ENCODE results near the gene GPR179.

Gene GPR179

DNA sequence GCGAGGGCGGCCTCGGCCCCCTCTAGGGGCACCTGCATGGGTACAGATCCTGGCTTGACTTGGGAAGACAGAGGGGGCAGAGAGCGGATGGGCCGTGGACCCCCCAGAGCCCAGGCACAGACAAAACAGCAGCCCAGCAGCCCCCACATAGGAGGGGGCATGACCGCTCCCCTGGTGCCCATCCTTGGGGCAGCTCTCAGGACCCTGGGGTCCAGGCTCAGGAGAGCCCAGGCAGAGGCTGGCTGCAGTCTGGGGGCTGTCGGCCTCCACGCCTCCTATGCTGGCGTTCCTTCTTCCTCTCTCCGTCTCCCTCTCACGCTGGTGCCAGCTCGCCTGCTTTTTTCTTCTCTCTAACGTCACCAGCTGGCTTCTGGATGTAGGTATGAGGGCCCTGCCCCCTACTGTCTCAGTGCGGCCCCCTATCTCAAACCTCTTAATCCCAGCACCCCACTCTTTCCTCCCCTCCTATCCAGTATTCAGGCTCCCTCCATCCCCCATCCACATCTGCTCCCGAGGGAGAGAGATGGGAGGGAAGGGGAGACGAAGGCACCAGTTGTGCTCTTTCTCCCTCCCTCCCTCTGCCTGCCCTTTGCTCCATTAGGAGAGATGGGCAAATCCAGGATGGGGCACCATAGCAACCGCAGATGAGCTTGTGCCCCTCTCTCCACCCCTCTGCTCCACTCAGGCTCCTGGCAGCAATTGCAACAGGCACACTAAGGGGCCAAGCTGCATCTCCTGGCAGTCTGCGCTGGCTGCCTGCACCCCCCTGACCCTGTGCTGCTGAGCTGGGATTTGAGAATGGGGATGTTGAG is at the start of gene GPR179:
Gene GPR179, minus strand, starts transcription at position 349 of the 812 bp plus-strand sequence. Its CDS starts 167 bp downstream, at position 182.
- TF ChIP-seq, protein P1, sequence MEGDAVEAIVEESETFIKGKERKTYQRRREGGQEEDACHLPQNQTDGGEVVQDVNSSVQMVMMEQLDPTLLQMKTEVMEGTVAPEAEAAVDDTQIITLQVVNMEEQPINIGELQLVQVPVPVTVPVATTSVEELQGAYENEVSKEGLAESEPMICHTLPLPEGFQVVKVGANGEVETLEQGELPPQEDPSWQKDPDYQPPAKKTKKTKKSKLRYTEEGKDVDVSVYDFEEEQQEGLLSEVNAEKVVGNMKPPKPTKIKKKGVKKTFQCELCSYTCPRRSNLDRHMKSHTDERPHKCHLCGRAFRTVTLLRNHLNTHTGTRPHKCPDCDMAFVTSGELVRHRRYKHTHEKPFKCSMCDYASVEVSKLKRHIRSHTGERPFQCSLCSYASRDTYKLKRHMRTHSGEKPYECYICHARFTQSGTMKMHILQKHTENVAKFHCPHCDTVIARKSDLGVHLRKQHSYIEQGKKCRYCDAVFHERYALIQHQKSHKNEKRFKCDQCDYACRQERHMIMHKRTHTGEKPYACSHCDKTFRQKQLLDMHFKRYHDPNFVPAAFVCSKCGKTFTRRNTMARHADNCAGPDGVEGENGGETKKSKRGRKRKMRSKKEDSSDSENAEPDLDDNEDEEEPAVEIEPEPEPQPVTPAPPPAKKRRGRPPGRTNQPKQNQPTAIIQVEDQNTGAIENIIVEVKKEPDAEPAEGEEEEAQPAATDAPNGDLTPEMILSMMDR (IDR thresholded peaks at IDR 0.05; ENCODE audit: insufficient read depth, low read depth, low read length, missing control alignments): no peak
- H3K4me3 ChIP-seq (ENCODE audit: low read depth, low read length): no peak within 1 kb of the TSS
- DNase-seq (ENCODE audit: low read depth): no peak

DNA sequence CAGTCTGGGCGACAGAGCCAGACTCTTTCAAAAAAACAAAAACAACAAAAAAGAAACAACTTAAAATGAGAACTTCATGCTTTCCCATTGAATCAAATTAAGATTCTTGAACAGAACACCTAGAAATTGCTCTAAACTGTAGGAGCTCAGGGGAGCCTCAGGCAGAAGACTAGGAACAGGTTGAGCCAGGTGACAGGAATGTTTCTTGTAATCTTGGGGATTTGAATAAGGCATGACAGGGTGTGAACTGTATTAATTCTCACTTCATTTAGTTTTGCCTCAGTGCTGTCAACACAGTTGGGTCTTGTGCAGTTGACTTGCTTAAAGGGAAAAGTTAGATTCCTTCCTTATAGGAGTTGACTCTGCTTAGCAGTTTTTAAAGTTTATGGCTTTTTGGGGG is 35.7 kb upstream of the GPR179 start:
- DNase-seq (ENCODE audit: low read depth): no peak
- no peak overlapping the region for H3K4me3 ChIP-seq (ENCODE audit: low read depth, low read length)
- TF ChIP-seq, protein P1 (IDR thresholded peaks at IDR 0.05; ENCODE audit: insufficient read depth, low read depth, low read length, missing control alignments): no peak

DNA sequence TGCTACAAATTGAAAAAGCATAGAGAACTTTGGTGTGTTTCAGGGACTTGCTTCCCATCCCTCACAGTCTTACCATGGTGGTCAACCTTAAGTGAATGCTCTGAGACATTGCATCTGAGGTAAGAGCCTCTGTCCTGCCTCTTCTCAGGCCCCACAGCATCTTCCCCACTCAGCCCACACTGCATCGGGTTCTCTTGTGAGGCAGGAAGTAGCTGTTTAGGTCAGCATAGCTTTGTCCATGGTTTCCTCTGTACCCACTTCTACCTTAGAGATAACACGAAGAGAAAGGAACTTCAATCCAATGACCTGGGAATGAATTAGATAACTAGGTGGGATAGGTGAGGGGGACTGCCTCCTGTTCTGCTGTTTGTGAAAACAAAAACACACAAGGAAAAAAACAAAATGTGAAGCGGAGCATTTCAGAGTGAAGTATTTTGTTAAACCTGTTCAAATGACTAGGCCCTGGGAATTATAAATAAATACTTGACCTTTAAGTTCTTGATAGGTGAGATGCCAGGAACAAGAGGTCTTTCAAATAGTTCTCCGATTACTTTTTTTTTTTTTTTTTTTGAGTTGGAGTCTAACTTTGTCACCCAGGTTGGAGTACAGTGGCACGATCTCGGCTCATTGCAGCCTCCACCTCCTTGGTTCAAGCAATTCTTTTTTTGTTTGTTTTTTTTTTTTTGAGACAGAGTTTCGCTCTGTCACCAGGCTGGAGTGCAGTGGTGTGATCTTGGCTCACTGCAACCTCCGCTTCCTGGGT is 25.5 kb upstream of the GPR179 start:
- TF ChIP-seq, protein P1 (IDR thresholded peaks at IDR 0.05; ENCODE audit: insufficient read depth, low read depth, low read length, missing control alignments): no peak

GRCh38 chr17:38364741-38365140 is 21.0 kb upstream of the GPR179 start:
- H3K4me3 ChIP-seq (ENCODE audit: low read depth, low read length): no peak overlapping the region
- TF ChIP-seq, protein P1 (IDR thresholded peaks at IDR 0.05; ENCODE audit: insufficient read depth, low read depth, low read length, missing control alignments): no peak
- no peak for DNase-seq (ENCODE audit: low read depth)

More for the DNA sequence above, 25.5 kb upstream of the GPR179 start:
- H3K4me3 ChIP-seq (ENCODE audit: low read depth, low read length): no peak overlapping the region
- no peak for DNase-seq (ENCODE audit: low read depth)

GRCh38 chr17:38363016-38363415 is 19.3 kb upstream of the GPR179 start:
- TF ChIP-seq, protein P1 (IDR thresholded peaks at IDR 0.05; ENCODE audit: insufficient read depth, low read depth, low read length, missing control alignments): no peak
- no peak overlapping the region for H3K4me3 ChIP-seq (ENCODE audit: low read depth, low read length)
- no peak for DNase-seq (ENCODE audit: low read depth)

DNA sequence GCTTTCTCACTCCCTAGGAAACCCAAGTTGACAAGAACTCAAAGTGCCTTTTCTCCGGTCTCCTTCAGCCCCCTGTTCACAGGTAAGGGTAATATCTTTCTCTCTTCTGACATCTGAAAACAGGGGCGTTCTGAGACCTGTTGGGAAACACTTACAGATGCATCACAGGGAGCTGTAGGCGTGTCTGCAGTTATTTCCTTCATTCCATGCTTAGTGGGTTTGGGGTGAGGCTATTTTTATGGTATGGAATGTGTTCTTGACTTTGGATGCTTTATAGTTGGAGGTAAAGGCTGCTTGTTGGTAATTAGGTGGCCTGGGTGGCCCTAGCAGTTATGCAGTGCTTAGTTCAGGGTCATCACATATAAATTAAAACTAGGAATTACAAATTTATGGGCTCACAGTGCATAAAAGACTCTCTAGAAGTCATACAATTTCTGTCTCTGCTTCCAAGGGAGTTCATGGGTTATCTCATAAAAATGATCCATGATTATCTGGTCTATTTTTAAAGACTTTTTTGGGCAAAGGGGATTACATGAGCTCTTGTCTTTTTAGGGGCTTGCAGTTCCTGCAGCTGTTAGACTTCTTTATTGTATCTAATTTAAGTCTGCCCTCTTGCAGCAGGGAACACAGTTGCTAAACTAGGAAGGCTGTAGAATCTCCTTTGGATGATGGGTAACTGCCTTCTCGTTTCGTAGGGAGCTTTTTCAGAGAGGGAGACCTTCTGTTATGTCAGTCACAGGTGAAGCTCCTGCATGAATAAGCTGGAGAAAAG is 18.1 kb upstream of the GPR179 start:
- H3K4me3 ChIP-seq (ENCODE audit: low read depth, low read length): no peak overlapping the region
- TF ChIP-seq, protein P1 (IDR thresholded peaks at IDR 0.05; ENCODE audit: insufficient read depth, low read depth, low read length, missing control alignments): no peak
- no peak for DNase-seq (ENCODE audit: low read depth)
